Lung (tissue), 12 donors: ENCODE results near the gene ZMYND15. TPM values are rescaled to one million over a fixed set of nuclear protein-coding genes. Genes with fewer than 3 reads are reported as not detected.

Experiments used
- ATAC-seq: fragments of 200-7000 bp; cut with Tn5 transposase; one replicate; pipeline ENCODE4 v1.9.1; 2020; ENCODE audit warnings: moderate number of reproducible peaks; ENCODE audit not compliant: insufficient read depth, low FRiP score
- DNase-seq, 3 donors: peaks; one replicate each; pipeline ENCODE4 v3.0.0-alpha.2; 2013 to 2017
- H3K27ac ChIP-seq, 2 donors: one replicate each; pipeline ENCODE4 v1.5.1; 2013; ENCODE audit warnings: mild to moderate bottlenecking in 2 of 2, moderate library complexity in 2 of 2, control low read depth in 1 of 2, inconsistent platforms in 1 of 2, low read depth in 1 of 2, low read length in 1 of 2
- H3K27me3 ChIP-seq, 3 donors: one replicate each; pipeline ENCODE4 v1.5.1; 2013; ENCODE audit warnings: low read length in 2 of 3; ENCODE audit not compliant: control insufficient read depth in 3 of 3, insufficient read depth in 3 of 3
- H3K36me3 ChIP-seq, 4 donors: one replicate each; pipeline ENCODE4 v1.5.1; 2013; ENCODE audit warnings: low read length in 4 of 4, mild to moderate bottlenecking in 1 of 4, moderate library complexity in 1 of 4; ENCODE audit not compliant: control insufficient read depth in 4 of 4, insufficient read depth in 4 of 4
- H3K4me1 ChIP-seq, 5 donors: one replicate each; pipeline ENCODE4 v1.5.1; 2013; ENCODE audit warnings: low read length in 5 of 5, mild to moderate bottlenecking in 2 of 5, moderate library complexity in 1 of 5; ENCODE audit not compliant: control insufficient read depth in 5 of 5, insufficient read depth in 5 of 5
- H3K4me3 ChIP-seq: one replicate; pipeline ENCODE4 v1.5.1; 2013; ENCODE audit warnings: mild to moderate bottlenecking, control low read depth, moderate library complexity
- H3K9ac ChIP-seq, 2 donors: one replicate each; pipeline ENCODE4 v1.5.1; 2013; ENCODE audit warnings: low read length in 2 of 2, control low read depth in 1 of 2; ENCODE audit not compliant: insufficient read depth in 1 of 2
- H3K9me3 ChIP-seq, 4 donors: one replicate each; pipeline ENCODE4 v1.5.1; 2013; ENCODE audit warnings: low read length in 3 of 4, mild to moderate bottlenecking in 1 of 4, moderate library complexity in 1 of 4; ENCODE audit not compliant: control insufficient read depth in 4 of 4, insufficient read depth in 3 of 4
- CTCF ChIP-seq: IDR thresholded peaks from 2 replicates; pipeline ENCODE4 v1.5.1; 2012; ENCODE audit warnings: mild to moderate bottlenecking; ENCODE audit errors: control extremely low read depth, extremely low read depth
- WGBS, 2 donors: extraction: QIAGEN DNeasy Blood & Tissue Kit; methylation state at CpG; one replicate each; pipeline ENCODE4 v1.1.7; 2013; 5-methylcytosine and 5-hydroxymethylcytosine counted together
- polyA plus RNA-seq, 2 donors: library from polyadenylated mRNA; stranded (reverse); fragments of 200-250 nt; gene quantifications; one replicate each; pipeline ENCODE4 v1.2.1, GENCODE V29; 2013
- total RNA-seq, 2 donors: library from RNA; depleted of rRNA in 1 of 2; stranded (reverse); fragments of >200 nt in 1 of 2; gene quantifications; one replicate each; pipeline ENCODE4 v1.2.1, GENCODE V29; 2014 to 2021
- donor health status: control.
- donor health status: control.
- donor health status: Bipolar disorder and iron deficiency.
- donor health status: healthy.
- donor health status: DM: yes; HTN: yes; CAD: no.

Gene ZMYND15
- total and polyA plus RNA-seq, 4 donors = 2.3 to 9.7 (median 7.8) TPM

GRCh38 chr17:4786106-4786511 lies 46.5 kb downstream of the ZMYND15 start, which contains the start of gene VMO1:
TSS of gene VMO1 (minus strand) at chr17:4786364. CDS start at chr17:4786352, 12 bp downstream.
- TF ChIP-seq CTCF = no peak

GRCh38 chr17:4786516-4786915 lies 46.9 kb downstream of the ZMYND15 start:
- H3K4me3 ChIP-seq = no peak overlapping the region
- TF ChIP-seq CTCF = no peak
- no peak overlapping the region for H3K9ac ChIP-seq
- peaks cover 0 to 2% (median 0%) of the 10 kb centered on the region in 4 donors for H3K9me3 ChIP-seq
- DNase-seq = no peak
- ATAC-seq = no peak
- peaks cover 4 to 33% (median 17%) of the 10 kb centered on the region in 5 donors for H3K4me1 ChIP-seq
- H3K27me3 ChIP-seq = peaks cover 0 to 44% (median 33%) of the 10 kb centered on the region in 3 donors
- 14 to 17% methylated on average over 6 of the region's 6 CpGs for WGBS, 2 donors
- no peaks in the 10 kb centered on the region for H3K36me3 ChIP-seq
- no peak overlapping the region for H3K27ac ChIP-seq

More at GRCh38 chr17:4786106-4786511, 46.5 kb downstream of the ZMYND15 start, which contains the start of gene VMO1:
- peaks cover 4 to 33% (median 17%) of the 10 kb centered on the region in 5 donors for H3K4me1 ChIP-seq
- H3K36me3 ChIP-seq = no peaks in the 10 kb centered on the region
- peaks cover 0 to 2% (median 0%) of the 10 kb centered on the region in 4 donors for H3K9me3 ChIP-seq
- peaks cover 0 to 44% (median 33%) of the 10 kb centered on the region in 3 donors for H3K27me3 ChIP-seq
- DNase-seq (no peak), ATAC-seq (no peak)
- WGBS, 2 donors = 6 to 8% methylated on average over 24 of the region's 24 CpGs
- H3K9ac ChIP-seq = no peak within 1 kb of the TSS
- no peak within 1 kb of the TSS for H3K27ac ChIP-seq
- H3K4me3 ChIP-seq = no peak within 1 kb of the TSS

GRCh38 chr17:4788159-4788806 lies 48.6 kb downstream of the ZMYND15 start:
- H3K9me3 ChIP-seq = no peaks in the 10 kb centered on the region
- ATAC-seq (no peak), DNase-seq (no peak)
- H3K4me1 ChIP-seq = peaks cover 4 to 33% (median 17%) of the 10 kb centered on the region in 5 donors
- H3K27ac ChIP-seq = peak overlapping the region in 1 of 2 donors; percentile 42
- TF ChIP-seq CTCF = no peak
- no peaks in the 10 kb centered on the region for H3K36me3 ChIP-seq
- peaks cover 0 to 32% (median 24%) of the 10 kb centered on the region in 3 donors for H3K27me3 ChIP-seq
- 78 to 83% methylated on average over 14 of the region's 14 CpGs for WGBS, 2 donors
- H3K4me3 ChIP-seq = no peak overlapping the region
- H3K9ac ChIP-seq = no peak overlapping the region
